ENCODE data around the gene PPP1R13L. TPM values are rescaled to one million over a fixed set of nuclear protein-coding genes. Genes with fewer than 3 reads are reported as not detected.

Gene PPP1R13L
- total RNA-seq, 1 donor from 2014 or later = 56.7 TPM

DNA sequence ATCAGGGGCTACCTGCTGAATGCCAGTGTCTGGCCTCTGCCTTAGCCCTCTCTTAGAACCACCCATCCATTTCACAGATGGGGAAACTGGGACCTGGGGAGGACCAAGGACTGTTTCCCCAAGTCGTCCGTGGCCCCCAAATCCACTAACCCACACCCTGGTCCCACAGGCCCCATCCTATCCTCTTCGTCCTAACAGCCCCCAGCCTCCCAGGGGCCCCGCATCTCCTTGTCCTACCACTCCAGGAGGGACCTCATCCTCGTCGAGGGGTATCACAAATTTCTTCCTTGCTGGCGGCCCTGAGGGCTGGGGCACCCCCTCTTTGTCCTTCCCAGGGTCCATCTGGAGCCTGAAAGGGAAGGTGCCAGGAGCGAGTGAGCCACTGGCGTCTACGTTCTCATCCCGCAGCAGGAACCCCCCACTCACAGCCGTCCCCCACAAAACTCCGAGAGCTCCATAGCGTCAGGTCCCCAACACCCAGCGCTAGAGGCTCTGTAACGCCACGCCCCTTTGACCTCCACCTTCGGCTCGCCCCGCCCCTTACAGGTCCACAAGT is 18.2 kb upstream of the PPP1R13L start:
- Mint-ChIP-seq H3K36me3 (ENCODE audit: low read depth, unreplicated experiment) (peaks cover 8% of the 10 kb centered on the region), H3K27ac (ENCODE audit: unreplicated experiment) (peak overlapping the region; percentile 96), H3K27me3 (ENCODE audit: low read depth, unreplicated experiment) (no peaks in the 10 kb centered on the region), H3K4me3 (ENCODE audit: unreplicated experiment) (peak overlapping the region; percentile 92), H3K9me3 (ENCODE audit: unreplicated experiment) (no peaks in the 10 kb centered on the region), H3K4me1 (ENCODE audit: low read depth, unreplicated experiment) (peaks cover 9% of the 10 kb centered on the region)
- peaks cover 9% of the 10 kb centered on the region for H4K20me1 ChIP-seq (ENCODE audit: insufficient read depth, low read length)
- DNase-seq (ENCODE audit: low read depth) = no peak
- no peak for TF ChIP-seq CTCF (IDR thresholded peaks at IDR 0.05; ENCODE audit: insufficient read depth, low read depth, low read length)
- TF ChIP-seq EZH2 (IDR thresholded peaks at IDR 0.05; ENCODE audit: insufficient read depth, low read length) = no peak
- peak overlapping the region; percentile 85 for H3K9ac ChIP-seq (ENCODE audit: low read length)
- H3K9me3 ChIP-seq (ENCODE audit: insufficient read depth, low read depth, low read length) = no peaks in the 10 kb centered on the region
- H3K27me3 ChIP-seq (ENCODE audit: insufficient read depth, low read length) = no peaks in the 10 kb centered on the region
- no peak overlapping the region for H2AFZ ChIP-seq (ENCODE audit: low read depth, low read length)
- peaks cover 29% of the 10 kb centered on the region for H3K4me1 ChIP-seq (ENCODE audit: insufficient read depth, low read length)
- H3K79me2 ChIP-seq (ENCODE audit: insufficient read depth, low read length) = peaks cover 26% of the 10 kb centered on the region
- peak overlapping the region; percentile 99 for H3K27ac ChIP-seq (ENCODE audit: low read depth, low read length)
- peak overlapping the region; percentile 77 for H3K4me3 ChIP-seq (ENCODE audit: insufficient read depth, low read depth, low read length)
- H3K36me3 ChIP-seq (ENCODE audit: insufficient read depth, low read length) = peaks cover 8% of the 10 kb centered on the region
- FAIRE-seq = no peak
- H3K4me2 ChIP-seq (ENCODE audit: low read length) = peak overlapping the region; percentile 90

GRCh38 chr19:45421947-45422498 is 17.2 kb upstream of the PPP1R13L start:
- peaks cover 9% of the 10 kb centered on the region for H4K20me1 ChIP-seq (ENCODE audit: insufficient read depth, low read length)

More at GRCh38 chr19:45421947-45422498, 17.2 kb upstream of the PPP1R13L start:
- Histone ChIP-seq H3K4me1 (ENCODE audit: insufficient read depth, low read length) (peaks cover 29% of the 10 kb centered on the region), H3K36me3 (ENCODE audit: insufficient read depth, low read length) (peaks cover 11% of the 10 kb centered on the region), H3K27me3 (ENCODE audit: insufficient read depth, low read length) (no peaks in the 10 kb centered on the region), H3K9ac (ENCODE audit: low read length) (peak overlapping the region; percentile 54), H3K79me2 (ENCODE audit: insufficient read depth, low read length) (peaks cover 26% of the 10 kb centered on the region), H3K4me2 (ENCODE audit: low read length) (peak overlapping the region; percentile 90), H3K27ac (ENCODE audit: low read depth, low read length) (no peak overlapping the region), H3K9me3 (ENCODE audit: insufficient read depth, low read depth, low read length) (no peaks in the 10 kb centered on the region), H3K4me3 (ENCODE audit: insufficient read depth, low read depth, low read length) (no peak overlapping the region), H2AFZ (ENCODE audit: low read depth, low read length) (no peak overlapping the region)
- TF ChIP-seq CTCF (IDR thresholded peaks at IDR 0.05; ENCODE audit: insufficient read depth, low read depth, low read length) (no peak), EZH2 (IDR thresholded peaks at IDR 0.05; ENCODE audit: insufficient read depth, low read length) (no peak)
- H3K27me3 Mint-ChIP-seq (ENCODE audit: low read depth, unreplicated experiment) = no peaks in the 10 kb centered on the region
- no peaks in the 10 kb centered on the region for H3K9me3 Mint-ChIP-seq (ENCODE audit: unreplicated experiment)
- peak overlapping the region; percentile 28 for H3K27ac Mint-ChIP-seq (ENCODE audit: unreplicated experiment)
- peaks cover 9% of the 10 kb centered on the region for H3K4me1 Mint-ChIP-seq (ENCODE audit: low read depth, unreplicated experiment)
- peak overlapping the region; percentile 36 for H3K4me3 Mint-ChIP-seq (ENCODE audit: unreplicated experiment)
- peaks cover 13% of the 10 kb centered on the region for H3K36me3 Mint-ChIP-seq (ENCODE audit: low read depth, unreplicated experiment)
- no peak for DNase-seq (ENCODE audit: low read depth)
- no peak for FAIRE-seq

Measured in astrocyte (in vitro differentiated cells and primary cell).